Measurements from ENCODE around the gene HOXC13.

The HOXC13 gene, protein sequence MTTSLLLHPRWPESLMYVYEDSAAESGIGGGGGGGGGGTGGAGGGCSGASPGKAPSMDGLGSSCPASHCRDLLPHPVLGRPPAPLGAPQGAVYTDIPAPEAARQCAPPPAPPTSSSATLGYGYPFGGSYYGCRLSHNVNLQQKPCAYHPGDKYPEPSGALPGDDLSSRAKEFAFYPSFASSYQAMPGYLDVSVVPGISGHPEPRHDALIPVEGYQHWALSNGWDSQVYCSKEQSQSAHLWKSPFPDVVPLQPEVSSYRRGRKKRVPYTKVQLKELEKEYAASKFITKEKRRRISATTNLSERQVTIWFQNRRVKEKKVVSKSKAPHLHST

DNA sequence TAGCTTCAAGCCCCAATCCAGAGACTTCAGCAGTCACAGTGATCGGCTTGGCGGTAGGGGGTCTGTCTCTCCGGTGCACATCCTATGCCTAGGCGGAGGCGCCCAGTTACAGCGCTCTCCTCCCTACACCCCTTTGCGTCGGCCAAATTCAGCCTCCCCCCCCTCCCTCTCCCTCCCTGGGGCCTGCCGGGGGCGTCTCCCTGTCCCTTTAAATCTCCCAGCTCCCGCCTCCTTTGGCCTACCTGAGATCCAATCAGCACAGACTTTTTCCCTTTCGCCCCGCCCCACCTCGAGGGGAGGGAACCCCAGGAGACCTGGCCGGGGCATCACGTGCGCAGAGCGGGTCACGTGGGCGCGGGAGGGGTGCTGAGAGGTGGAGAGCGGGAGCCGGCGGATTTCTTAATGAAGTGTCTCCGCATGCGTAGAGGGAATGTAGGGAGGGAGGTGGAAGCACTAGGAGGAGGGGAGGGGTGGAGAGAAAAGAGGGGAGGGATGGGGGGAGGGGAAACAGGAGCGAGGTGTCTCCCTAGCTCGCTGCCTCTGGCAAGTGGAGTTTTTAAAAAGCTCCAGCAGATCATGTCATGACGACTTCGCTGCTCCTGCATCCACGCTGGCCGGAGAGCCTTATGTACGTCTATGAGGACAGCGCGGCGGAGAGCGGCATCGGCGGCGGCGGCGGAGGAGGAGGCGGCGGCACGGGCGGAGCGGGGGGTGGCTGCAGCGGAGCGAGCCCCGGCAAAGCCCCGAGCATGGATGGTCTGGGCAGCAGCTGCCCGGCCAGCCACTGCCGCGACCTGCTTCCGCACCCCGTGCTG is at the start of gene HOXC13:
TSS of gene HOXC13 (plus strand) at position 506 of the 815 bp plus-strand sequence. CDS start at position 582, 76 bp downstream.
- FAIRE-seq: no peak

DNA sequence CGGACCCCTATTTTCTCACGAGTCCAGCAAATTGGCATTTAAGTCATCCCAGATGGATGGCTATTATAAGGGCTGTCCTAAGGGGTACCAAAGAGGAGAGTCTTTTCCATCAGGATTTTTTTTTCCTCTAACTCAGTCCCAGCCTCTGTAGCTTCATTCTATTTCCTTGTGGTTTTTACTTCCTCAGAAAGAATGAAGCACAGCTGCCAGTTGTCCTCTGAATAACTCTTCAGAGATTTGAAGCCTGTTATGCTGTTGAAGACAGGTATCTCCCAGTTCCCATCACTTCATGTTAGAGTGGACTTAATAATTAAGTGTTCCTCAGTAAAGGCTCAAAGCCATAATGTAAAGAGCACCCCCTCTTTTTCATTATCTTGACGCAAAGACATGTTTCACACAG is 48.5 kb upstream of the HOXC13 start:
- no peak for FAIRE-seq

DNA sequence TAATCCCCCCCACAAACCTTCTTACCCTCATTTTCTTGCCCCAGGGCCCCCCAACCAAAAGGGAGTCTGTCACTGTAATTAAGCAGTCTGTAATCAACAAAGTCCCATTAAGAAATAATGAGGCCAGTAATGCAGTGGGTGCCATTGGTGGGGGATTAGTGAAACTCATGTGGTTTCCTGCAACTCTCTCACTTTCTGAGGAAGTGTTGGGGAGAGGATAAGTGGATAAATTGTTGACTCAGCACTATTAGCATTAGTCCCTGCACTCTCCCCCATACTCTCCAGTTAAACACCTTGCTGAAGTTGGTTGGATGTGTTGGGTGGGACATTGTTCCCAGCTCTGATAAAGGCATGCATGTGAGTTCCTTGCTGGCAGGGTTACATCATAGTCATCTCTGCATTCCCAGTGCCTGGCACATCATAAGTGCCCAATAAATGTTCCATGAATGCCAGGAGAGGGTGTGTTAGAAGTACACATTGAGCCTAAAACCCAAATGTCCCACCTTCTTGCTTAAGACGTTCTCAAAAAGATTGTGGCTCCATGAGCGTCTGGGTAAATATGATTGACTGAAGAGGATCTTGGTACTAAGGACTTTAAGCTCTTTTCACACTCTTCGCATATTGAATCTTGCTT is 45.8 kb upstream of the HOXC13 start:
- no peak for FAIRE-seq

DNA sequence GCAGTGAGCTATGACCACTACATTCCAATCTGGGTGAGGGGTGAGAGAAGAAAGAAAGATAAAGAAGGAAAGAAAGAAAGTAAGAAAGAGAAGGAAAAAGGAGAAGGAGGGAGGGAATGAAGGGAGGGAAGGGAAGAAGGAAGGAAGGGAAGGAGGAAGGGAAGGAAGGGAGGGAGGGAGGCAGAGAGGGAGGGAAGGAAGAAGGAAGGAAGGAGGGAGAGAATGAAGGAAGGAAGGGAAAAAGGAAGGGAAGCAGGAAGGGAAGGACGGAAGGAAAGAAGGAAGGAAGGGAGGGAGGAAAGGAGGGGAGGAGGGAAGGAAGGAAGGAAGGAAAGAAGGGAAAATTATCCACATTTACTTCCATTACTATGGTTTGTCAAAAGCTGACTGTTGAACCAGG is 39.4 kb upstream of the HOXC13 start:
- no peak for FAIRE-seq

DNA sequence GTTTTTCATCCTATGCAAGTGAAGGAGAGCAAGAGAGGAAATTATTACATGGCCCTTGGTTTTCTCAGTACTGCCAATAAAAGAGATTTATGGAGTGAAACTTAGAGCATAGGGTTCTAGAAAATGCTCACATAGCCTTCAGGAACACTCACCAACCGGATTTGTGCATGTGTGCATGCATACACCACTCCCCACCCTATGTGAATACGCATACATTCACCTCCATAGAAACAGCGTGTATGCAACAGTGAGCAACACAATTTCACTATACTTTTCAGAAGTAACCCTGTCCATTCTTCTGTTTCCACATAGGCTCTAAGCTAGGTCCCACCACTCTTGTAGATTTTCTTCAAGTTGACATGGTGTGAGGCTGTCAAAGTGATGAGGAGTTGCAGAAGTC is 31.5 kb upstream of the HOXC13 start:
- no peak for FAIRE-seq

DNA sequence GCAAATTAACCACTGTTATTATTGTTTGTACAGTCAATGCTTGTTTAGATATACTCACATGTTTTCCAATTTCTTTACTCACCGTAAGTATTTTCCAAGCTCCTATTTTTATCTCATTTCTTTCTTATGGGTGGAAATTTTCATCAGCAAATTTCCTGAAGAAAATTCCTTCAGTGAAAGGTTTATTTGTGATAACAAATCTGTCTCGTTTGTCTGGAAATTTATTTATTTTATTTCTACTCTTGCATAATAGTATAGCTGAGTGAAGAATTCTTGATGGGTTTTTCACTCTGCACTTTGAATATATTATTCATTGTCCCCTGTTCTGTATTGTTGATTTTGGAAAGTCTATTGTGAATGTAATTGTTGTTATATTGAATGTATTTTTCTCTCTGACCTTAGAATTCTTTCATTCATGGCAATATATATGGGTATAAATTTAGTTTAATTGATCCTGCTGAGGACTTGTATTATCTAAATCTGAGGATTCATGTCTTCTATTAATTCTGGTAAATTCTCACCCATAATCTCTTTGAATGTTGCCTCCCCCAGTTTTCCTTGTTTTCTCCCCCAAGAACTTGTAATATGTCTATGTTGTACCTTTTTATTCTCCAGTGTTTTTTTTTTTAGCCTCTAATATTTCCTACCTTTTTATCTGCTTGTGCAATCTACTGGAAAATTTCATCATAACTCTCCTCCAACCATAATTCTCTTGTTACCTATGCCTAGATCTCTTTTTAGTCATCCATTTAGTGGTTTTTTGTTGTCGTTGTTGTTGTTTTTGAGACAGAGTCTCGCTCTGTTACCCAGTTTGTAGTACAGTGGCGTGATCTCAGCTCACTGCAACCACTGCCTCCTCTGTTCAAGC is 21.6 kb upstream of the HOXC13 start:
- FAIRE-seq: no peak

DNA sequence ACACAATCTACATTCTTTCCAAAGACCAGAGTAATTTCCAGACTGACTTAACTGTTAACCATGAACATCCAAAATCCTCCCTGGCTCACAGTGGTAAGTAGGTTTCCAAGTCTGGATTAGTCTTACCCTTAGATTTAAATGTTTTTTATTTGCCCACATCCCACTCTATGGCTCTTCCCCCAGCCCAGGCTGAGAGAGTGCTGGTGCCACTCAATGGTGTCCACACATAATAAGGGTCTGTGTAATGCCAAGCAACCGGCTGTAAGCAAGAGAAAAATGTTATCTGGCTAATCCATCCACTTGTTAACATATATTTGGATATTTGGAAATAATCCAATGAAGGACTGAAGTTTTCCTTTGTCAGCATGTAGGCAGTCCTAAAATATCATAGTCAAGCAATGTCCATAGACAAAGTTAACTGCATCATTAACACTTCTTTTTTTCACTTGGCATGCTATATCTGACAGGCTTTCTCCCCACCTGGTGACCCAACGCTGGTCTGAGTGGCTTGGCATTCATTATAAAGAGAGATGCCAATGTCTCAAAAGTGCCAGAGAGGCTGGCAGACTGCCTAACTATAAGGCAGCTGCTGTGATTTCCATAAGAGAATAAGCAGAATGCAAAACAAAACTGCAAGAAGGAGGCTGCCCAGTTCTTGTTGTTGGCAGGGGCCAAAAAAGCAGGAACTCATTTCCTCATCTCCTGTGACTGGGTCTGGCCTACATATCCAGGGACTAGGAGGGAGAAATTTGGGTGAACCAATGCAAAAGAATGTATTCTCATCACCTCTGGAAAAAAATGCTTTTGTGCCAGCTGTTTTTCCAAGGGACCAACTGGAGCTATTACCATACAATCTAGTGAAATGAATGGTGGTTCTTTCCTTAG is 13.9 kb upstream of the HOXC13 start:
- FAIRE-seq: no peak

DNA sequence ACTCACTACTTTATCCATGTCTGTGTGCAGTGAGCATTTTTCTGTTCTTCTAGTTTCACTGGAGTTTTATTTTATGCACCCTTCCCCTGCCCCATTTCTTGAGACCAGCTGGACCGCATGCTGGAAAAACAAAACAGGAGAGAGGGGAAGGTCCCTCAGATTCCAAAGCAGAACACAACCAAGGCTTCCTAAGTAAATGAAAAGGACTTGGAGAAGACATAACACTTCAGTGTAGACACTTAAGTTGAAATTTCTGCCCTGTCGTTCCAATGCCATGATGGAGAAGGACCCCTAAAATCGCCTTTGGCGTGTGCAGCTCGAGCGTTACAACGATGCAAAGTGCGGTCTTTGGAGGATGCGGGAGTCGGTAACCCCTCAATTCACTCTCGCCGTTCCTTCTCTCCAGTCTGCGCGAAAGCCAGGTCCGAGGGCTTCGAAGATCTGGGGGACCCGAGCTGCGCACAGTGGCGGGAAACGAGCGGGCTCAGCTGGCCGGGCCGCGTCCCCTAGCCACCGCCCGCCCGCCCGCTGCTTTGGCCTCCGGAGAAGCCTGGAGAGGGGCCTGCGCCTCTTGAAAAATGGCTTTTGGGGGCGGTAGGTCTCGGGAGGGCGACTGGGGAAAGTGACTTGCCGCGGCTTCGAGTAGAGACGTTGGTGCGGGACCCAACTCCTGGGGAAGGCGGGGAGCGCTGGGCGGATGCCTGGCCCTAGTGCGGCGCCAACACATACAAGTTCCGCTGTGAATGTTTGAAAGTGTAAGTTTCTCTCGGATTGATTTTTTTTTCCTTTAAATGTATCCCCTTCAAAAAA is 11.2 kb upstream of the HOXC13 start:
- FAIRE-seq: no peak

DNA sequence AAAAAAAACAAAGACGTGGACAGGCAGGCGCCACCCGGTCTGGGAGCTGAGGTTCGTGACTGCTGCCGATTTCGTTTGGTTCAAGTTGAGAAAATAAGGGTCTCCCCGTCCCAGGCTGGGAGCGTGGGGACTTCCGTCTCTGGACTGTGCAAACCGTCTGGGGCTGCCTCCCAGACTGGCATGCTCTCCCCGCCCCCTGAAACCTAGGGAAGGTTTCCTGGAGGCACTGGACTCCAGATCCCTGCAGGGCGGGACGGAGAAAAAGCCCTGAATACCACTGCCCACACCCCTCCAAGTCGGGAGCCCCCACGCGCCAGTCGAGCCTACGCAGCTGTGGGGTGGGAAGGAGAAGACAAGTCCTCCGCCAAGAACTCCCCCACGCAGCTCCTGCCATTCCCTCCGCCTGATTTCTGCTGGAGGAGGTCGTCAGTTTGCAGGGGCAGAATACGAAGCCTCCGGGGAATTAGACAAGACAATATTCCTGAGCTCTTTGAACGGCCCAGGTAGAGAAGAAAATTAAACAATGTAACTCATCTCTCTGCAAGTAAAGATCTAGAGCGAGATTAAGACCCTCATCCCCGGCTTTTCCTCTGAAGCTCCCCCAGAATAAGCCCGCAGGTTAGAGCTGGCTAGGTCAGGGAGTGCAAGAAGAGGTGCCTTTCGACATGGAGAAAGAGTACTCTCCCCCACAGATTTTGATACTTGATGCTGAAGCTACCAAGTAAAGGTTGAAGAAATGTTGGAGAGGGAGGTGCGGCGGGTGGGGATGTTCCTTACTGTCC is 10.4 kb upstream of the HOXC13 start:
- FAIRE-seq: no peak

DNA sequence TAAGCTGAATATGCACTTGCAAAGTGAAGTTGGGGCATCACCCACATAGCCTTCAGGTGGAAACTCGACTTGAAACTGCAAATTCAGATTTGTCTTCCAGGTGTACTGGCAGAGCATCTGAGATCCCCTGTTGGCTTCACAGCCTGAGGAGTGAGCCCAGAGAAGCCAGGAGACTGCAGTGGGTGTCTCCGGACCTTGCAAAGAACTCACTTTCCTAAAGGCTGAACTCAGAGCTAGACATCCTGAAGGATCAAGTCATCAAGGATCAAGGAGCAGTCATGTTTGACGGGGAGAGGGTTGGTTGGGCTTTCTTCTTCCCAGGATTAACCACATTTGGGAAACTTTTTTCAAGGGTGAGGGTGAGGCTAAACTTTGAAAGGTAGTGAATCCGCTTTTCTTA is 9.1 kb upstream of the HOXC13 start:
- FAIRE-seq: no peak

DNA sequence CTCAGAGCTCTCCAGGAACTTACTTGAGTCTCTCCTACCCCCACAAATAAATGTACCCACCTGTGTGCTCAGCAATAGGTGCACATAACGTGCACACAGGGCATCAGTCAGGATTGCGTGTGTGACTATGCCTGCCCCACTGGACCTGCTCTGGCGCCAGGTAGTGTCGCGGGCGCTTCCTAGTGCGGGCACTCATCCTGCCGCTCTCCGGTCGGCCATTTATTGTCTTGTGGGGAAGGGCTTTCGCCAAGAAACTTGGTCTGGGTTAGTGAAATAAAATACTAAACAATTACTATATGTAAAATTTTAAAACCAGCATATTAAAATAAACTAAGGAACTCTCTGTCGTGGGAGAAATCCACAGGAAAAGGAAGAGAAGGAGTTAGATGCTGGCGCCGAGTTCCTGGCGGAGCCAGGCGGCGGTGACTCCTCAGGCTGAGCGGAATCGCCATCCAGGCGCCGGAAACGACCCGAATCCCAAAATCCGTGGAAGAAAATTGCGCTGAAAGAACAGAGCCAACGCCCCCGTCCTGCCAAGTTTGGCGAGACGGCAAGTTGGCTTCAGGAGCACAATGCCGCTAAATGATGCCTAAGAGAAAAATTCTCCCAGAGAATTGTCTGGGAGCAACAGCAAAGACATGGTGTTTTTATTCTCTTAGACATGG is 7.9 kb upstream of the HOXC13 start:
- FAIRE-seq: no peak

DNA sequence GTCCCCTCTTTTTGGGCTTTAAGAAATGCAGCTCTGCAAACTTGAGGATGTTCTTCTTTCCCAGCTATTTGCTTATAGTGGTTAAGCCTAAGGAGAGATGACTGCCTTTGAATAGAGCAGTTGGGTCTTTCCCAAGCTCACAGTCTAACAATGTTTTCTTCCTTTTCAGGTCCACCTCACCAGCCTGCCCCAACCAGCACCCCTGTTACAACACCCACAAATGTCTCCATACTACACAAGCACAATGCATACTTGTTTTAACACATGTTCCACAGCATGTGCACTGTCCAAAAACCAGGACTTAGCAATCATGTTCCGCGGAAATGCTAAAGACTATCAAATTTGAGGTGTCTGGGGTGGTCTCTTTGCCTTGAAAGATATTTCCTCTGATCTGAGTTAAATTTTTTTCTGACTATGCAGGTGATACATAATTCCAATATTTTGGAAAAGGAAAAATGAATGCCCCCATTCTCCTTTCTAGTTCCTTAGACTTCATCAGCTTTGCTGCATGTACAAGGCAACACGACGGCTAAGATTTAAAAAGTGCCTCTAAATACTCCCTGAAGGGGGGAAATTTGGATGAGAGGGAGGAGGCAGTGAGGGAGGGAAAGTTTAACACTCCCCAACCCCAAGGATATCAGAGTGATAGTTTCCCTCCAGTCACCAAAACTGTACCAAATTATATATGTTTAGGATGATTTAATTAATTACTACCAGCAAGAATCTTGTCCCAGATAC is 6.6 kb upstream of the HOXC13 start:
- no peak for FAIRE-seq

DNA sequence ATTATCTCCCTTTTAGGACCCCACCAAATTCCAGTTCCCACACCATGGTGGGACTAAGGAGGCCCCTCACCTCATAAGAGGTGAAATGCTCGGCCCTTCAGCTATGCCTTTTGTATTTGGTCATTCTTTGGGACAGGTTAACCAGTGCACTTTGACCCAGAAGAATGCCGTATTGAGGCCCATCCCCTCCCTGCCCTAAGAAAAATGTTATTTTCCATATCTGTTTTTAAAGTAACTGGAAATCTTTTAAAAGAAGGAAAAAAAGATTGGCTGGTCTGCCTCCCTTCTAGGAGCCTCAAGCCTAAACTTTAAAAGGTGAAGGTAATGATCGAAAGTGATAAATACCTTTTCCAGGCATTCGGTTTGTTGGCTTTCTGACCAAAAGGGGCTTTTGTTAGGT is 5.7 kb upstream of the HOXC13 start:
- FAIRE-seq: no peak

DNA sequence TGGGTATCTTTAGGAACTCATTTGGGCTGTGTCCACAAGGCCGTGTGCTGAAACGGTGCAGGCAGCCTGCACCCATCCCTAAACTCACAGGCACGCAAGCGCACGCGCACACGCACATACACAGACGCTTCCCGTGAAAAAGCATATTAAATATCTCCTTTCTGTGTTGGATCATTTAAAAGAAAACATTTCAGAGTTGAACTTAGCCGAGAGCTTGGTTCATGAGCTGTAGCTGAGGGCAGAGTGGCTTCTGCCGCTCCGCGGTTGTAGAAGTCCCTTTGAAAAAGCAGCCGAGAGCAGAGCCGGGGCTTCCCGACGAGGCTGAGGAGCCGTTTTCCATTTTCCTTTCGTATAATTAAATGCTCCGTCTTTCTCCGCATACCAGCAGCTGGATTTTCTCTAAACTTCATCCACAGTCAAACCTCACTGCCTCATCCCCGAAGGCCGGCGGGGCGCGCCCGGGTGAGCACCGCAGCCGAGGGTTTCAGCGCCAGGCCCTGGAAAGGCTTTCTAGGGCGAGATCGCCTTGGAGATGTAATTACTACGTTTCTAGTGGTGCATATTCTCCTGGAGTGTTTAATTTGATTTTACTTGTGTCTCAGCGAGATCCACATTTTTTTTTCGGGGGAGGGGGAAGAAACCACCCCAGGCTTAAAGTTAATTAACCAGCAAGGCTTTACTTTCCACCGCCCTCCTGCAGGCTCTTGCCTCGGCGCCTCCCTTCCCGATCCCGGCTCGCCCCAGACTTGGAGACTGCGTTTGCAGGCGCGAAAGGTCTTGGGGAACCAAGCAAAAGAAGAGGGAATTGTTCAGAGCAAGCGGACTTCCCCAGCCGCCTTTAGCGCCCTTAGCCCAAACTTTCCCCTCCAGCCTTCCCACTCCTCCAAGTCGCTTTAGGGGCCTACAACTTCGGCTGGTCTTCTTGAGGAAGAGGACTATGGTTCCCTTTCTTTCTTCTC is 3.0 kb upstream of the HOXC13 start:
- no peak for FAIRE-seq

DNA sequence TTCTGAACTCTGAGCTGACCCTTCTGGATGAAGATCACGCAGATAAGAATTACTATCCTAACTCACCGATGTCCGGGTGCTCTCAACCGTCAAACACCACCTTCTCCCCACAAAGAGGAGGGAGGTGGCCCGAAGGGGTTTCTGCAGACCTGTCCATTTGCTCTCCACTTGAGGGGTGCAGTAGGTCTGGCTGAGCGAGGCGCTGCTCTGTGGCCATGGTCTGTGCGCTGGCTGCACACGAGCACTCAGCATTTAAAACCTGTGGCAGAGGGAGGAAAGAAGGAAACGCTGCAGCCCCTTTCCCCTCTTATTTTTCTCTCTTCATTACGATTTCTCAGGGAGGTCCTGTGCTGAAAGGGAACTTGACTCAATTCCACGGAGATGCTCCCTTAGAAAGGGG is 1.5 kb upstream of the HOXC13 start:
- FAIRE-seq: no peak

DNA sequence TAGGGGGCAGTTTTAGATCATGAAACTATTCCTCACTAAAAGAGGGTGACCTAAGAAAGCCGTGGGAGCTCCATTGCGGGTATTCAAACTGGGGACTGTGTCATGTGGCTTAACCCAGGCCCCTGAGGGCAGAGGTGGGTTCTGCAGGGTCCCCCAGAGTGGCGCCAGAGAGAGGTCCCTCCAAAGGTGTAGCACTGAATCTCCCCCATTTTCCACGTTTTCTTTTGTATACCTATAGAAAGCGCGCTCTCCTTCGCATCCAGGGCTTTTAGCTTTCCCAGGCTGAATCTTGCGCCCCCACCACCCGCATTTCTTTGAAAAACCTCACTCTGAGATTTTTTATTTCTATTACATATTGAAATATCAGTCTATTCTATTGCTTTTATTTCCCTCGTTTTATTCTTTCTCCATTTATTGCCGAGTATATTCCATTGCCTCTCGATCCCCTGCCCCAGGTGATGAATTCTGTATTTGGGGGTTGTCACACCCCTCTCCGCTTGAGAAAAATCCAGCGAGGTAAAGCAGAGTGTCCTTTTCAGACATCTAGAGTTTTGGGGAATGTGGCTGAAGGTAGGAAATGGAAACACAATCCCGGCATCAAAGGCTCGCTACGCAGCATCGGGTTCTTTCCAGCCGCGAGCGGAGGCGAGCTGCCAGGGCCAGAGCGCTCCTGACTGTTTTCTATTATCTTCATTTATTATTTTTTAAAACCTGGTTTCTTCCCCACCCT is 870 bp upstream of the HOXC13 start:
- no peak for FAIRE-seq

Data from A204.1 (cell line).